Activated effector memory CD4-positive, alpha-beta T cell treated with Interleukin-2 at 50 U/mL for 16 hours (primary cell): ENCODE data around the gene PREX1.

Experiments used
- DNase-seq: peaks from one replicate; pipeline ENCODE4 v3.0.0-alpha.2; 2020

Gene PREX1

DNA sequence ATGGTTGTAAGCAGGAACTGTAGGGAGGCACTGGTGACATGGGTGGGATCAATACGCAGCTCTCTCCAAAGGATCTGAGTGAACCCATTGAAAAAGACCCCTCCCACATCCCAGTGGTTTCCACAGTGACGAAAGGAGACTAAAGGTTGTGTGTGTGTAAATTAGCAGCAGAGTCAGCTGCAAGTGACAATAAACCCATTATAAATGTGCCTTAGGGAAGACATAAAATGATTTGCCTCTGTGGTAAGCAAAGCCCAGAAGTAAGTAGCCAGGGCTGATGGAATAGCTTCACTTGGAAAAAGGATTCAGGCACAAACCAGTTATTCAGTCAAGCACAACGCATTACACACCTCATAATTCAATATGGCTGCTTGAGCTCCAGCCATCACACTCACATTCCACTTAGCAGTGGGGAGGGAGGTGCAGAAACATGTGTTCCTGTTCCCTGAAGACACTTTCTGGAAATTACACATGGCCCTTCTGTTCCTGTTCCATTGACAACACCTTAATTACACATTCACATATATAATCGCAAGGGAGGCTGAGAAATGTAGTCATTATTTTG is 231.4 kb downstream of the PREX1 start:
- DNase-seq, result no peak

GRCh38 chr20:48595495-48596333 is 232.1 kb downstream of the PREX1 start:
- DNase-seq, result no peak

GRCh38 chr20:48594533-48594932 is 233.3 kb downstream of the PREX1 start:
- no peak for DNase-seq

DNA sequence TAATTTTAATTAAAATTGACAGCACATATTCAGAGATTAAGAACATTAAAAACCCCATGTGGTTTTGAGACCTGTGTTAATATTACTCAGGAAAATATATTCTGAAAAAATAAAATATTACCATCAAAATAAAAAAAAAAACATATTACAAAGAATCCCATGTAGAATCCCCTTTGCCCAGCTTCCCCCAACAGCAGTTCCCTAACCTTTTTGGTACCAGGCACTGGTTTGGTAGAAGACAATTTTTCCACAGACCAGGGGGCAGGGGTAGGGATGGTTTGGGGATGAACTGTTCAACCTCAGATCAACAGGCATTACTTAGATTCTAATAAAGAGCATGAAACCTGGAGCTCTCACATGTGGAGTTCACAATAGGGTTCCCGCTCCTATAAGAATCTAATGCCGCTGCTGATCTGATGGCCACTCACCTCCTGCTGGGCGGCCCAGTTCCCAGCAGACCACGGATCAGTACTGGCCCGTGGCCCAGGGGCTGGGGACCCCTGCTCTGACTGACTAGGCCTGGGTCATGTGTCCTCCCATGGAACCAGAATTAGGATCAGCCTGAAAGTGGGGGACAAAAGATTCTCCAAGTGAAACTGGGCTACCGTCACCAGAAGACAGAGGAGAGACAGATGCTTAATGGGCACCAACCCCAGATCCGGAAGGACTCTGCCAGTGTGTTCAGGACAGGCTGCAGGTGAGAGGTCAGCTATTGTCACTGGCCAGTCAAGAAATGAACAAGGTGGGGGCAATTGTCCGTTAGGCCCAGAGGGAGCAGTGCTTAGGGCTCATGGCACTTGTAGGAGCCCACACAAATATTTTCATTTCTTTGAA is 235.5 kb downstream of the PREX1 start:
- DNase-seq, result no peak

- no peak for DNase-seq
Measured at GRCh38 chr20:48586730-48587129, 241.1 kb downstream of the PREX1 start.

DNA sequence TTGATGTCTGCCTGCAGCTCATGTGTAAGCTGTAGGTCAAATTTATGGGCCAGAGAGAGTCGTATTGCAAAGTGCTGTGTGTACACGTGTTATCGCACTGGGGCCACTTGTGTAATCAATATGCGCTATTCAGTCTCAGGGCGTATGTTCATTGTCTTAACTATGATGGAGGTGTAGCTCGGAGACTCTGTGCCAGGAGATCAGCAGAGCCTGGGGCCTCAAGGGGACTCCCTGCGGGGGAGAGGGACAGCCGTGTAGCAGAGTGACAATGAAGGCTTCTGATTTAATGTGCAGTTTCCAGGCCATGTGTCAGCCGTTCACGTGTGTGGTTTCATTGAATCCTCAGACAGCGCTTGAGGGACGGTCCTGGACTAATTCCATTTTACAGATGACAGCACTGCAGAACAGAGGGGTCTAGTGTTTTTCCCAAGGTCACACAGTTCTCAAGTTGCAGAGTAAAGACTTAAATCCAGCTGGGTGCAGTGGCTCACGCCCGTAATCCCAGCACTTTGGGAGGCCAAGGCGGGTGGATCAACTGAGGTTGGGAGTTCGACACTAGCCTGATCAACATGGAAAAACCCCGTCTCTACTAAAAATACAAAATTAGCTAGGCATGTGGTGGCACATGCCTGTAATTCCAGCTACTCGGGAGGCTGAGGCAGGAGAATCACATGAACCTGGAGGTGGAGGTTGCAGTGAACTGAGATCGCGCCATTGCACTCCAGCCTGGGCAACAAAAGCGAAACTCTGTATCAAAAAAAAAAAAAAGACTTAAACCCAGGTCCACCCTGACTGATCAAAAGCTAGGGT is 242.5 kb downstream of the PREX1 start:
- DNase-seq, result no peak

DNA sequence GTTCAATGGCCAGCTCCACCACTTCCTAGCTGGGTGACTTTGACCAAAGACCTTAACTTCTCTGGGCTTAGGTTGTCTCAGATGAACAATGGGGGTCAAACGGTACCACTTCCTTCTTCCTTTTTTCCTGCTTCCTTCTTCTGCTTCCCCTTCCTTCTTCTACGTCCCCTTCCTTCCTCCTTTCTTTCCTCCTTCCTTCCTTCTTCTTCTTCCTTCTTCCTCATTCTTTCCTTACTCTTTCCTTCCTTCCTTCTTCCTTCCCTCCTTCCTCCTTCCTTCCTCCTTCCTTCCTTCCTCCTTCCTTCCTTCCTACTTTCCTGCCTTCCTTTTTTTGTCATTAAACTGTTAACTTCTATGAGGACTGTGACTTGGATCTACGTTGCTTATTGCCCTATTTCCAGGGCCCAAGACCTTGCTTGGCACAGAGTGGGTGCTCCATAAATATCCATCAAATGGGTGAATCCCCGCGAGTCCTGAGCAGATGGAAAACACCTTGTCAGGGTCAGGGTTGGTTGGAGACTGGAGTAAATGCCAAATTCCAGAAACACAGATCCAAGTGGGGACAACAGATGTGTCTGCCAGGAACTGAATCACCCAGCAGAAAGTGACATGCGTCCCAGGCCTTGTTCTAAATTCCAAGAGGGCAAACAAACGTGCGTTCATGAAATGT is 243.3 kb downstream of the PREX1 start:
- no peak for DNase-seq

DNA sequence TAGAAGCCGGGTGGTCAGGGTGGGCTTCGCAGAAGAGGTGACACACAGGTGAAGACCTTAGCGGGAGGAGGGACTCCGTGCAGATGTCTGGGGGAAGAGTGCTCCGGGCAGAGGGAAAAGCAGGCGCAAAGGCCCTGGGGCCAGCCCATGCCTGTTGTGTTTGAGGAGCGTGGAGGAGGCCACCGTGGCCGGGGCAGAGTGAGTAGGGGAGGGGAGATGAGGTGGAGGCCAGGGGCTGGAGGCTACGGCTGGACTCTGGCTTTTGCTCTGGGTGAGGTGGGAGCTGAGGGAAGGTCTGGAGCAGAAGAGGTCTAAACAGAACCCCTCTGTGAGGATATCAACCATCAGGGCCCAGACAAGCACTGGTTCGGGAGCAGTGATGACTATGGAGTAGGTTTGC is 244.0 kb downstream of the PREX1 start:
- no peak for DNase-seq

GRCh38 chr20:48583171-48583570 is 244.6 kb downstream of the PREX1 start:
- no peak for DNase-seq

GRCh38 chr20:48582673-48582985 is 245.2 kb downstream of the PREX1 start:
- DNase-seq, result no peak

GRCh38 chr20:48581167-48581566 is 246.6 kb downstream of the PREX1 start:
- DNase-seq, result no peak

DNA sequence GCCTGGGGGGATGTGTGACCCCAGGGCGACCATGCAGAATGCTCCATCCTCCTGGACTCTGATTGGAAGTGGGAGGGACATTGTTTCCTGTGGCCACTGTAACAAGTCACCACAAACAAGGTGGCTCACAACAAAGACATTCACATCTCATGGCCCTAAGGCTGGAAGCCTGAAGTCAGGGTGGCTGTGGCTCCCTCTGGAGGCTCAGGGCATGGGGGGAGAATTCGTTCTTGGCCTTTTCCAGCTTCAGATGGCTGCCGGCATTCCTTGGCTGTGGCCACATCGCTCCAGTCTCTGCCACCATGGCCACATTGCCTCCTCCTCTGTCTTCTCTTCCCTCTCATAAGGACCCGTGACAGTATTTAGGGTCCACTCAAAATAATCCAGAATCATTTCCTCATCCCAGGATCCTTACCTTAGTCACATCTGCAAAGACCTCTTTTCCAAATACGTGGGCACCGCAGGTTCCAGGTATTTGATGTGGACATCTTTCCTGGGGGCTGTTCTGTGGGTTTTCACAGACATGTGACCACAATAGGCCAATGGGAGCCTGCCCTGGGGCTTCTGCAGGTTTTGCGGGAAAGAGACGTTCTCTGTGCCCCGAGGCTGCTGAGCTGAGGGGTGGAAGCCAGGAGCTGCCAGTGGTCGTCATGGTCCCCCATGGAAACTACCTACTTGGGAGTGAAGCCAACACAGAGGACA is 249.3 kb downstream of the PREX1 start:
- no peak for DNase-seq

DNA sequence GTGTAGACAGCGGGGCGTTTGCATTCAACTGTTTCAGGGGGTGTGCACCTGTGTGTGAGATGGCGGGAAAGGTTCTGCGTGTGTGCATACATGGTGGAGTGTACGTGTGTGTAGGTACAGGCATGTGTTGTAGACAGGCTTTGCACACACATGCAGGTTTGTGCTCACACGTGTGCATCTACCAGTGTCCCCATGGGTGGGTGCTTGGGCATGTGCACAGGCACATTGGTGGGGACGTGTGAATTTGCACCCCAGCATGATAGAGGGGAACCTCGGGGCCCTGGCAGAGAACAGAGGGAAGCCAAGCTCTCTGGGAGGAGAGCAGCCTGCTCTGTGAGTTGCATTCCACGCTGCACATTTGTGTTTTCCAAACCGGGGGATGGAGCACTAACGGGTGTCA is 250.2 kb downstream of the PREX1 start:
- no peak for DNase-seq

- no peak for DNase-seq
Measured at GRCh38 chr20:48574383-48574782, 253.4 kb downstream of the PREX1 start.
